Esophagus squamous epithelium (tissue), 4 donors: ENCODE measurements around the gene MAPK12.

Experiments
- POLR2A ChIP-seq, 4 donors: fragments of 450-650 bp; IDR thresholded peaks; one replicate each; pipeline ENCODE4 v1.6.1; 2017; ENCODE audit warnings: antibody characterized with exemption in 4 of 4, mild to moderate bottlenecking in 4 of 4, moderate library complexity in 3 of 4
- TF ChIP-seq, protein P1 (sequence below), 6 experiments: fragments of 450-650 bp in 4 of 6; fragments of 200-600 bp in 2 of 6; sonication (generic) in 2 of 6; IDR thresholded peaks; one replicate each; pipeline ENCODE4 v1.5.1; 2016 to 2019; ENCODE audit warnings: antibody characterized with exemption in 6 of 6, mild to moderate bottlenecking in 4 of 6, moderate library complexity in 4 of 6

- no peak for TF ChIP-seq POLR2A (IDR thresholded peaks at IDR 0.05)
- TF ChIP-seq, protein P1, sequence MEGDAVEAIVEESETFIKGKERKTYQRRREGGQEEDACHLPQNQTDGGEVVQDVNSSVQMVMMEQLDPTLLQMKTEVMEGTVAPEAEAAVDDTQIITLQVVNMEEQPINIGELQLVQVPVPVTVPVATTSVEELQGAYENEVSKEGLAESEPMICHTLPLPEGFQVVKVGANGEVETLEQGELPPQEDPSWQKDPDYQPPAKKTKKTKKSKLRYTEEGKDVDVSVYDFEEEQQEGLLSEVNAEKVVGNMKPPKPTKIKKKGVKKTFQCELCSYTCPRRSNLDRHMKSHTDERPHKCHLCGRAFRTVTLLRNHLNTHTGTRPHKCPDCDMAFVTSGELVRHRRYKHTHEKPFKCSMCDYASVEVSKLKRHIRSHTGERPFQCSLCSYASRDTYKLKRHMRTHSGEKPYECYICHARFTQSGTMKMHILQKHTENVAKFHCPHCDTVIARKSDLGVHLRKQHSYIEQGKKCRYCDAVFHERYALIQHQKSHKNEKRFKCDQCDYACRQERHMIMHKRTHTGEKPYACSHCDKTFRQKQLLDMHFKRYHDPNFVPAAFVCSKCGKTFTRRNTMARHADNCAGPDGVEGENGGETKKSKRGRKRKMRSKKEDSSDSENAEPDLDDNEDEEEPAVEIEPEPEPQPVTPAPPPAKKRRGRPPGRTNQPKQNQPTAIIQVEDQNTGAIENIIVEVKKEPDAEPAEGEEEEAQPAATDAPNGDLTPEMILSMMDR (IDR thresholded peaks at IDR 0.05) = no peak
Observed at GRCh38 chr22:50224071-50224470, 37.4 kb downstream of the MAPK12 start.
